Endothelial cell (in vitro differentiated cells): ENCODE measurements around the gene GALNT2. TPM values are rescaled to one million over a fixed set of nuclear protein-coding genes. Genes with fewer than 3 reads are reported as not detected.
A peak's percentile ranks its signal among the peaks of the same experiment; 100 is the strongest.

Experiments
- DNase-seq: peaks from one replicate; pipeline ENCODE4 v3.0.0; 2021; ENCODE audit warnings: low spot score
- H3K27ac Mint-ChIP-seq: one replicate; pipeline ENCODE4 v1.8.0; 2021; ENCODE audit warnings: mixed read lengths, inconsistent platforms; ENCODE audit not compliant: unreplicated experiment
- H3K27me3 Mint-ChIP-seq: one replicate; pipeline ENCODE4 v1.8.0; 2021; ENCODE audit warnings: mild to moderate bottlenecking, moderate library complexity, mixed read lengths, inconsistent platforms; ENCODE audit not compliant: unreplicated experiment
- H3K36me3 Mint-ChIP-seq: one replicate; pipeline ENCODE4 v1.8.0; 2021; ENCODE audit warnings: mild to moderate bottlenecking, low read depth, mixed read lengths, inconsistent platforms; ENCODE audit not compliant: unreplicated experiment
- H3K4me1 Mint-ChIP-seq: one replicate; pipeline ENCODE4 v1.8.0; 2021; ENCODE audit warnings: mild to moderate bottlenecking, mixed read lengths, inconsistent platforms; ENCODE audit not compliant: unreplicated experiment
- H3K4me3 Mint-ChIP-seq: one replicate; pipeline ENCODE4 v1.8.0; 2021; ENCODE audit warnings: mild to moderate bottlenecking, mixed read lengths, inconsistent platforms; ENCODE audit not compliant: unreplicated experiment
- H3K9me3 Mint-ChIP-seq: one replicate; pipeline ENCODE4 v1.8.0; 2021; ENCODE audit warnings: mixed read lengths, inconsistent platforms; ENCODE audit not compliant: unreplicated experiment
- total RNA-seq: library from RNA; stranded (reverse); fragmentation: NEBNext Ultra II Directional; extraction: Animal tissue kit (Norgen Biotek cat#: 25700); gene quantifications from one replicate; pipeline ENCODE4 v1.2.1, GENCODE V29; 2021; ENCODE audit not compliant: unreplicated experiment
- TF ChIP-seq, protein P1 (sequence below): fragments of 200-600 bp; sonication (generic); IDR thresholded peaks from one replicate; pipeline ENCODE4 v1.5.0; 2021; ENCODE audit warnings: antibody characterized with exemption; ENCODE audit not compliant: unreplicated experiment

Gene GALNT2
- total RNA-seq, 1 donor from 2014 or later: 74.8 TPM

DNA sequence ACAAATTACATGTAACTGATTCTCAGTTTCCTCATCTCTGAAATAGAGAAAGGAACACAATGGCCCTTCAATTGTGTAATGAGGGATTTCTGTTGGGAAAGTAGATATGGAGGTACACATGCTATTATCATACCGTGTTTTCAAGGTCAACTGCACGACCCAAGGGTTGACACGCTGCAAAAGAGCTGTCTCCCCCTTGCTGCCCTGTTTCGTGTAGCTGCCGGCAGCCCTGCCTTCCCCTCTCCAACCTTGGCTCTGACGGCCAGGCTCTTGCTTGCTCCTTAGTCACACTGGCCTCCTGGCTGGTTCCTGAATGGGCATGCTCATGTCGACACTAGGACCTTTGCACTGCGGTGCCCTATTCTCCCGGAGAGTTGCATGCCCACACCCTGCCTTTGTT lies 134.4 kb downstream of the GALNT2 start:
- no peak for DNase-seq
- Mint-ChIP-seq H3K36me3 (peaks cover 5% of the 10 kb centered on the region), H3K9me3 (no peaks in the 10 kb centered on the region), H3K4me1 (peaks cover 4% of the 10 kb centered on the region), H3K4me3 (no peak overlapping the region), H3K27me3 (no peaks in the 10 kb centered on the region), H3K27ac (no peak overlapping the region)
- TF ChIP-seq, protein P1, sequence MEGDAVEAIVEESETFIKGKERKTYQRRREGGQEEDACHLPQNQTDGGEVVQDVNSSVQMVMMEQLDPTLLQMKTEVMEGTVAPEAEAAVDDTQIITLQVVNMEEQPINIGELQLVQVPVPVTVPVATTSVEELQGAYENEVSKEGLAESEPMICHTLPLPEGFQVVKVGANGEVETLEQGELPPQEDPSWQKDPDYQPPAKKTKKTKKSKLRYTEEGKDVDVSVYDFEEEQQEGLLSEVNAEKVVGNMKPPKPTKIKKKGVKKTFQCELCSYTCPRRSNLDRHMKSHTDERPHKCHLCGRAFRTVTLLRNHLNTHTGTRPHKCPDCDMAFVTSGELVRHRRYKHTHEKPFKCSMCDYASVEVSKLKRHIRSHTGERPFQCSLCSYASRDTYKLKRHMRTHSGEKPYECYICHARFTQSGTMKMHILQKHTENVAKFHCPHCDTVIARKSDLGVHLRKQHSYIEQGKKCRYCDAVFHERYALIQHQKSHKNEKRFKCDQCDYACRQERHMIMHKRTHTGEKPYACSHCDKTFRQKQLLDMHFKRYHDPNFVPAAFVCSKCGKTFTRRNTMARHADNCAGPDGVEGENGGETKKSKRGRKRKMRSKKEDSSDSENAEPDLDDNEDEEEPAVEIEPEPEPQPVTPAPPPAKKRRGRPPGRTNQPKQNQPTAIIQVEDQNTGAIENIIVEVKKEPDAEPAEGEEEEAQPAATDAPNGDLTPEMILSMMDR: no peak

DNA sequence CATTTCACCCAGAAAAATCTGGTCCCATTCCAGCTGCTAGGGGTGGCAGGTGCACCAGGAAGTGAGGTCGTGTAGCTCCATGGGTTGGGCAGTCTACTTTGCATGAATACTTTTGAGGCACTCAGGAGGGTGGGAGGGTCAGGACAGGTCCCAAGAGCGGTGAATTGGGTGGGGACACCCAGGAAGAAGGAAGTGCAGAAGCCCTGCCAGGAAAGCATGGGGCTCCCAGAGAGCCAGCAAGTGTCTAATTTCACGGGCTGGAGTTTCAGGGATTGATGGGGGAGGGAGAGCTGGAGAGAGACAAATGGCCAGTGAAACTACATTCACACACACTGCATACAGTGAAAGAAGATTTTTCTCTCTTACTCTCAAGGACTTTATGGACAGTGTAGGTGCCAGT lies 137.8 kb downstream of the GALNT2 start:
- Mint-ChIP-seq H3K27me3 (no peaks in the 10 kb centered on the region), H3K36me3 (peaks cover 10% of the 10 kb centered on the region), H3K27ac (no peak overlapping the region), H3K4me1 (peaks cover 7% of the 10 kb centered on the region), H3K4me3 (peak overlapping the region; percentile 53), H3K9me3 (no peaks in the 10 kb centered on the region)
- DNase-seq: no peak
- TF ChIP-seq, protein P1: no peak

DNA sequence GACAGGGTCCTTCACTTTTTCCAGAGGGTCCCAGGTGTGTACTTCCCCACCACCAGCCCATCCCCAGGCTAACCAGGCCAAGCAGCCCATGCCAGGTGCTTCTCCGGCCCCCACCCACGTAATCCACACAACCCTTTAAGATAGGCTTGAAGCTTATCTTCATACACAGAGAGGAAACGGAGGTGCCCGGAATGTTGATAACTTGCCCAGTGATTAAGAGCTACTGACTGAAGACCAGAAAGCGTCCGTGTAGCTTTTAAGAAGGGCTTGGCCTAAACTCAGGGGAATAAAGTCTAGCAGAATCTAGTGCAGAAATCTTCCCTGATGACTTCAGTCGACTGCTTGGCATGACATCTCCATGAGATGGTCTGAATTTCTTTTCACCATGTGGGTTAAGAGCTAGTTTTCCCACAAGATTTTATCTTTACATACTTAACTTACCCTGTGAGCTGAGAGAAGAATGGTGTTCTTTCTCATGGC lies 138.7 kb downstream of the GALNT2 start:
- peaks cover 12% of the 10 kb centered on the region for H3K4me1 Mint-ChIP-seq

DNA sequence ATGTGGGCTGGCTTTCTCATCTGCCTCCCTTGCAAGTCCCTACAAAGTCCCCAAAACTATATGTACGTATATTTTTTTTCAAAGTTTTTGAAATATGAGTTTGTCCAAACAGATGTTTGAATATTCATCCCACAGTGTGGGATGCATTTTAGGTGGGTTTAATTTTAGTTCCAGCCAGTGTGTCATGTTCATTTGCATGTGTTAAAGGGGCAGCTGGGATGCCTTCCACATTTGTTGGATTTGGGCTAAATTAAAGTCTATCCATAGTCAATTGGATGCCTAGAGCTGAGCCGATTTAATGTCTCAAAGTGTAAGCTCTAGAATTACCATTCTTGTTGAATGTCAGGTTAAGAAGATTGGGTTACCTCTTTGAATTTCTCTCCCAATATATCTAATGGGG lies 139.2 kb downstream of the GALNT2 start:
- Mint-ChIP-seq H3K27ac (no peak overlapping the region), H3K36me3 (peaks cover 10% of the 10 kb centered on the region), H3K4me3 (no peak overlapping the region), H3K27me3 (no peaks in the 10 kb centered on the region), H3K4me1 (peaks cover 12% of the 10 kb centered on the region), H3K9me3 (no peaks in the 10 kb centered on the region)
- no peak for DNase-seq
- TF ChIP-seq, protein P1: no peak

More for the DNA sequence above, 138.7 kb downstream of the GALNT2 start:
- TF ChIP-seq, protein P1: no peak
- Mint-ChIP-seq H3K4me3 (no peak overlapping the region), H3K36me3 (peaks cover 10% of the 10 kb centered on the region), H3K27me3 (no peaks in the 10 kb centered on the region), H3K9me3 (no peaks in the 10 kb centered on the region), H3K27ac (no peak overlapping the region)
- DNase-seq: no peak

DNA sequence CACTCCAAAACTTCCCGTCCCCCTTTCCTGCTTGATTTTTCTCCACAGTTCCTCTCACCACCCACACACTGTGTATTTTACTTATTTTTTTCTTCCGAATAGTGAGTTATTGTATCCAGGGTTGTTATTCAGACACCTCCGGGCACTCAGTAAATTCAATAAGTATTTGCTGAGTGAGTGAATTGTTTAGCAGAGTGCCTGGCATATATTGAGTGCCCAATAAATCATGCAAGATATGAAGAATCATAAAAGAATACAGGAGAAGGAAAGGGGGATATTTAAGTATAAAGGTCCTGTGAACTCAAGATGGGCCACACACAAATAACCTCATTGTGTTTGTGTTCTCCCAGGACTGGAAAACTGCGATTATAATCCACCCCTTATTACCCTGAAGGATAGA lies 139.9 kb downstream of the GALNT2 start:
- H3K27ac Mint-ChIP-seq: no peak overlapping the region

More for the DNA sequence above, 139.9 kb downstream of the GALNT2 start:
- Mint-ChIP-seq H3K27me3 (peaks cover 2% of the 10 kb centered on the region), H3K4me3 (no peak overlapping the region), H3K9me3 (no peaks in the 10 kb centered on the region), H3K4me1 (peaks cover 12% of the 10 kb centered on the region), H3K36me3 (peaks cover 10% of the 10 kb centered on the region)
- TF ChIP-seq, protein P1: no peak
- DNase-seq: no peak
